Neuronal stem cell (in vitro differentiated cells): ENCODE results near the gene RBMS3.

Source experiments
- DNase-seq: peaks from one replicate; pipeline ENCODE4 v3.0.0-alpha.2; 2013; ENCODE audit warnings: low spot score
- H2AFZ ChIP-seq: one replicate; pipeline ENCODE4 v1.6.1; 2013; ENCODE audit warnings: mild to moderate bottlenecking, low read length, inconsistent platforms
- H2AK5ac ChIP-seq: 2 replicates; pipeline ENCODE4 v1.6.1; 2013; ENCODE audit warnings: low read depth, mild to moderate bottlenecking, inconsistent platforms, low read length, moderate library complexity, mixed read lengths
- H2BK120ac ChIP-seq: 2 replicates; pipeline ENCODE4 v1.6.1; 2013; ENCODE audit warnings: low read depth, mild to moderate bottlenecking, inconsistent platforms, low read length, moderate library complexity, mixed read lengths
- H2BK12ac ChIP-seq: one replicate; pipeline ENCODE4 v1.6.1; 2013; ENCODE audit warnings: low read length, inconsistent platforms
- H2BK15ac ChIP-seq: 2 replicates; pipeline ENCODE4 v1.6.1; 2013; ENCODE audit warnings: mild to moderate bottlenecking, low read length, inconsistent platforms, mixed read lengths
- H2BK5ac ChIP-seq: one replicate; pipeline ENCODE4 v1.6.1; 2013; ENCODE audit warnings: inconsistent platforms, mild to moderate bottlenecking, low read length, moderate library complexity
- H3K14ac ChIP-seq: one replicate; pipeline ENCODE4 v1.6.1; 2013; ENCODE audit warnings: low read length, inconsistent platforms
- H3K18ac ChIP-seq: 2 replicates; pipeline ENCODE4 v1.6.1; 2013; ENCODE audit warnings: low read length, inconsistent platforms
- H3K23ac ChIP-seq: 2 replicates; pipeline ENCODE4 v1.6.1; 2013; ENCODE audit warnings: low read depth, mild to moderate bottlenecking, mixed read lengths, low read length, inconsistent platforms; ENCODE audit not compliant: poor library complexity
- H3K27ac ChIP-seq: replicated peaks from 3 replicates; pipeline ENCODE4 v1.5.1; 2013; ENCODE audit warnings: low read length, inconsistent platforms
- H3K27me3 ChIP-seq, 3 experiments: 2 replicates each; pipeline ENCODE4 v1.6.1; 2013; ENCODE audit warnings: low read length in 3 of 3, mild to moderate bottlenecking in 2 of 3, inconsistent platforms in 1 of 3, low read depth in 1 of 3, mixed read lengths in 1 of 3, moderate library complexity in 1 of 3; ENCODE audit not compliant: control insufficient read depth in 3 of 3, insufficient read depth in 3 of 3
- H3K36me3 ChIP-seq, 2 donors: replicated peaks in 1 of 2; 2 replicates each; pipeline ENCODE4 v1.6.1; 2013; ENCODE audit warnings: low read length in 2 of 2; ENCODE audit not compliant: control insufficient read depth in 2 of 2, insufficient read depth in 2 of 2
- H3K4ac ChIP-seq: 2 replicates; pipeline ENCODE4 v1.6.1; 2013; ENCODE audit warnings: inconsistent platforms, mild to moderate bottlenecking, low read length, moderate library complexity
- H3K4me1 ChIP-seq, 2 donors: 1 replicate in 1 of 2; 2 replicates in 1 of 2; pipeline ENCODE4 v1.6.1; 2013; ENCODE audit warnings: low read length in 2 of 2, low read depth in 1 of 2; ENCODE audit not compliant: control insufficient read depth in 2 of 2, insufficient read depth in 1 of 2
- H3K4me2 ChIP-seq: one replicate; pipeline ENCODE4 v1.6.1; 2013; ENCODE audit warnings: mild to moderate bottlenecking, low read length, inconsistent platforms; ENCODE audit not compliant: insufficient read depth, poor library complexity, severe bottlenecking
- H3K4me3 ChIP-seq, 2 donors: 2 replicates each; pipeline ENCODE4 v1.5.1; 2013; ENCODE audit warnings: low read length in 2 of 2, mild to moderate bottlenecking in 2 of 2, inconsistent platforms in 1 of 2, moderate library complexity in 1 of 2
- H3K79me1 ChIP-seq: one replicate; pipeline ENCODE4 v1.6.1; 2013; ENCODE audit warnings: low read depth, mild to moderate bottlenecking, inconsistent platforms, low read length, moderate library complexity
- H3K9ac ChIP-seq: one replicate; pipeline ENCODE4 v1.6.1; 2013; ENCODE audit warnings: mild to moderate bottlenecking, low read depth, low read length, inconsistent platforms; ENCODE audit not compliant: poor library complexity
- H3K9me3 ChIP-seq, 2 donors: replicated peaks in 1 of 2; 2 replicates each; pipeline versions ENCODE3 to v1.6.1; 2013; ENCODE audit warnings: low read length in 2 of 2, mild to moderate bottlenecking in 2 of 2, inconsistent platforms in 1 of 2, low read depth in 1 of 2, mixed read lengths in 1 of 2, moderate library complexity in 1 of 2; ENCODE audit not compliant: control insufficient read depth in 2 of 2, insufficient read depth in 1 of 2
- H4K8ac ChIP-seq: one replicate; pipeline ENCODE4 v1.6.1; 2013; ENCODE audit warnings: low read depth, mild to moderate bottlenecking, inconsistent platforms, low read length, moderate library complexity
- H4K91ac ChIP-seq: one replicate; pipeline ENCODE4 v1.6.1; 2013; ENCODE audit warnings: low read length, low read depth, mild to moderate bottlenecking, inconsistent platforms; ENCODE audit not compliant: poor library complexity
- WGBS, 2 donors: extraction: QIAGEN DNeasy Blood & Tissue Kit; methylation state at CpG; one replicate each; pipeline ENCODE4 v1.1.7; 2013; ENCODE audit warnings: missing lambda C conversion rate in 2 of 2, mixed read lengths in 1 of 2; ENCODE audit not compliant: insufficient read length in 2 of 2, insufficient replicate concordance in 1 of 2; ENCODE audit errors: extremely low coverage in 2 of 2; 5-methylcytosine and 5-hydroxymethylcytosine counted together

RBMS3 gene

DNA sequence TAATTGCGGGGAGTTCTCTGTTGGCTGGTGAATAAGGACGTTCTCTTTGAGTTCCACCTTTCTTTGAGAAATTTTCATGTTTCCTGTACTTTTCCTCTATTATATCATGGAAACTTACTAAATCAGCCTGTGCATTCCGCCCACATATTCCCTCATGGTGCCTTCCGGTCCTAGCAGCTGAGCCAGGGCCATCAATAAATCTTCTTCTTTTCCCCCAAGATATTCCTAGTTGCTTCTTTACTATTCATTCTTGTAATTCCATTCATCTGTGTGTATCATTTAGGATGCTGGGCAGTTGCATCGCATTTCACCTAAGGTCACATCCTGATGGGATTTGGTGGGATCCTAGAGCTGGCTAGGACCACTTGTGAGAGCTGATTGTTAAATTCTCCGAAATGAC, 139.2 kb downstream of the RBMS3 start:
- Histone ChIP-seq H4K8ac (no peak overlapping the region), H3K23ac (no peak overlapping the region), H3K9ac (no peak overlapping the region), H2AFZ (no peak overlapping the region), H3K14ac (no peak overlapping the region), H3K27me3 (no peaks in the 10 kb centered on the region), H2BK15ac (no peak overlapping the region), H2AK5ac (no peak overlapping the region), H3K4ac (no peak overlapping the region), H2BK12ac (no peak overlapping the region), H3K9me3 (no peaks in the 10 kb centered on the region), H3K27ac (no peak overlapping the region), H3K4me2 (no peak overlapping the region), H4K91ac (no peak overlapping the region), H2BK5ac (no peak overlapping the region), H3K4me3 (no peak overlapping the region), H3K36me3 (no peaks in the 10 kb centered on the region), H2BK120ac (no peak overlapping the region), H3K4me1 (no peaks in the 10 kb centered on the region), H3K18ac (no peak overlapping the region), H3K79me1 (no peaks in the 10 kb centered on the region)
- WGBS, 2 donors: no CpG with 5 or more reads among the region's 6 CpGs
- no peak for DNase-seq

DNA sequence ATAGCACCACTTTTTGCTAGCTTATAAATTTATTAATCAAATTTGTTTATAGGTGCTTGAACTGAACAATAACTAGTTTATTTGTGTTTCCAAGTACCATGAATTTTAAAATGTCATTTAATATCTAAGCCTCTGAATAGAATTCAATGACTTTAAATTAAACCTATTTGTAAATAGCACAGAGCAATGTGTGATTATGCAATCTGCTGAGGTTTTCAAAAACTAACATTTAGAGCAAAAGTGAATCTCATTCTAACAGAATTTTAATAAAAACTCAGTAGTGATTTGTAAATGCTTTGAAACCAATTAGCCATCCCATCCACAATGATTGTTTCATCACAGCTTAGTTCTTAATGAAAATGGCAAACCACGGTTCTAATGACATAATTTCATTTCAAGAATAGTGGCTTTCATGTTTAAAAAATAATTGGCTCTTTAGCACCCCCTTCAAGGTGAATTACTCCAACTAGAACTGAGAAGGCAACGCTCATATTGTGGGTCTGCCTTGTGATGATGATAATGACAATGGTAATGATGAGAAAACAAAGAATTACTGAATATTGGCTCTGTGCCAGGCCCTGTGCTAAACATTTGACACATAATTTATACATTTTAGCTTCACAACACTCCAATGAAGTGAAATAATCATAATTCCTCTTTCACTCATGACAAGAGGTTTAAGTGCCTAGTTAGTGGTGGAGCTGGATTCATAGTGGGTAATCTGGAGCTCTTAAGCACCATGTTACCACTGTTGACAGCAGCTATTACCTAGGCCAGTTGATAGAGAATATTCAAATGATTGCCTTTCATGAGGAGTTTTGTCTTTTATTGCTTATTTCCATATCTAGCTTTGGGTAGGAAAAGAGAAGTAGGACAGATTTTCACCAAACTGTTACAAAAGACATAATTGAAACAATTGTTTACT, 145.7 kb downstream of the RBMS3 start:
- no peak overlapping the region for H3K9ac ChIP-seq
- no peak overlapping the region for H3K14ac ChIP-seq
- H3K4me3 ChIP-seq: no peak overlapping the region
- H4K91ac ChIP-seq: no peak overlapping the region
- H3K79me1 ChIP-seq: no peaks in the 10 kb centered on the region
- no peak overlapping the region for H2BK15ac ChIP-seq
- DNase-seq: no peak
- H3K36me3 ChIP-seq: no peaks in the 10 kb centered on the region
- H3K27me3 ChIP-seq: no peaks in the 10 kb centered on the region
- no peak overlapping the region for H4K8ac ChIP-seq
- WGBS, 2 donors: no CpG with 5 or more reads among the region's 2 CpGs
- no peak overlapping the region for H2BK5ac ChIP-seq
- H2BK120ac ChIP-seq: no peak overlapping the region
- H3K4me2 ChIP-seq: no peak overlapping the region
- H3K9me3 ChIP-seq: no peaks in the 10 kb centered on the region
- no peak overlapping the region for H2AFZ ChIP-seq
- H3K18ac ChIP-seq: no peak overlapping the region
- H3K4me1 ChIP-seq: peaks cover 3 to 6% of the 10 kb centered on the region in 2 donors
- no peak overlapping the region for H2AK5ac ChIP-seq
- no peak overlapping the region for H3K4ac ChIP-seq
- no peak overlapping the region for H3K27ac ChIP-seq
- no peak overlapping the region for H3K23ac ChIP-seq
- no peak overlapping the region for H2BK12ac ChIP-seq

DNA sequence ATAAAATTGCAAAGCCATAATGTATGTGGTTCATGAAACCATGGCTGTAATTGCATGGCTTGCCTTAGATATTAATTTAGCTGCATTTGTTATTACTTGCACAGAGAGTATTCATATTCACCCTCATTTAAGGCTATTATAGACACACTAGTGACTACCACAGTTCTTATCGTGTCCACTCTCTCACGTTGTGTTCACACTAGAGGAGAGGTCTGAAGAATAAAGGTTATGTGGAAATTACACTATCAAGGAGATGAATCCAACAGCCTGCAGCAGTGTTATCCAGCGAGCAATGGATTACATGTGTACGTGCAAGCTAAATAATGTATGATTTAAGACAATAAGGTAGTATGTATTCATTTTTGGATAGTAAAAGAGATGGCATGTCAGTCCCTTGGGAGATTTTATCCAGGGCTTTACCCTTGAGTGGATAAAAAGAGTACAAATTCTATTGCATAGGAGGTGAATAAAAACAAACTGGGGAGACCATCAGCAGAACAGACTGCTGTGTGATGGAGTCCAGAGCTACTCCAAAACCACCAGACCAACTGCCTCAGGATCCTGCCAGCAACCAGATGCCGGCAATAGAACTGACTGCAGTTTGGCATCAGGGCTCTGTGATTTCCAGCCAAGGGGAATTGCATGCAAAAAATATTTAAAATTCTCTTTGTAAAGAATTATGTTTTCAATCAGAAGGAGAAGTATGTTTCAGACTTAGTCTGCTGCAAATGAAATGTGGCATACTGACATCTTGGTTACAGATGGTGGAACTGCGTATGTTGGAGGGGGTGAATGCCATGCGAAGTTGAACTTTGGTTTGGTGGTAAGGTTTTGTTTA, 146.6 kb downstream of the RBMS3 start:
- Histone ChIP-seq H2BK120ac (no peak overlapping the region), H3K14ac (no peak overlapping the region), H3K27ac (no peak overlapping the region), H3K36me3 (no peaks in the 10 kb centered on the region), H3K23ac (no peak overlapping the region), H4K91ac (no peak overlapping the region), H3K18ac (no peak overlapping the region), H2AK5ac (no peak overlapping the region), H3K4me3 (no peak overlapping the region), H2BK5ac (no peak overlapping the region), H3K4ac (no peak overlapping the region), H3K4me2 (no peak overlapping the region), H3K4me1 (peaks cover 3 to 6% of the 10 kb centered on the region in 2 donors), H3K79me1 (no peaks in the 10 kb centered on the region), H2BK15ac (no peak overlapping the region), H3K9ac (no peak overlapping the region), H2AFZ (no peak overlapping the region), H3K27me3 (no peaks in the 10 kb centered on the region), H2BK12ac (no peak overlapping the region), H3K9me3 (no peaks in the 10 kb centered on the region), H4K8ac (no peak overlapping the region)
- WGBS, 2 donors: no CpG with 5 or more reads among the region's 7 CpGs
- no peak for DNase-seq
